ENCODE measurements around the gene EPHA10. TPM values are rescaled to one million over a fixed set of nuclear protein-coding genes. Genes with fewer than 3 reads are reported as not detected.
A peak's percentile ranks its signal among the peaks of the same experiment; 100 is the strongest.

Gene EPHA10
- total and polyA plus RNA-seq, 4 donors: under 0.01 to 0.09 (median 0.03) TPM; not detected in 1

GRCh38 chr1:37692834-37693175 is 72.1 kb downstream of the EPHA10 start:
- Histone ChIP-seq H3K4me3 (ENCODE audit: low read depth in 1 of 3, low read length in 3 of 3) (peak overlapping the region; percentile 56 to 89 (median 70)), H3K36me3 (ENCODE audit: control insufficient read depth in 4 of 4, insufficient read depth in 3 of 4, low read depth in 1 of 4, low read length in 3 of 4) (peaks cover 0 to 2% (median under 1%) of the 10 kb centered on the region in 4 donors), H3K9me3 (ENCODE audit: control insufficient read depth in 4 of 4, low read length in 3 of 4) (no peaks in the 10 kb centered on the region), H3K27ac (ENCODE audit: low read depth in 1 of 2, low read length in 2 of 2) (no peak overlapping the region), H3K9ac (ENCODE audit: low read depth in 1 of 2, low read length in 2 of 2) (no peak overlapping the region), H3K27me3 (ENCODE audit: control insufficient read depth in 4 of 4, insufficient read depth in 4 of 4, low read length in 3 of 4) (no peaks in the 10 kb centered on the region), H3K4me1 (ENCODE audit: control insufficient read depth in 4 of 4, insufficient read depth in 4 of 4, low read length in 3 of 4) (peaks cover 12 to 34% (median 27%) of the 10 kb centered on the region in 4 donors)
- WGBS: 2% methylated on average over 16 of the region's 16 CpGs
- no peak for TF ChIP-seq GABPA (IDR thresholded peaks at IDR 0.05 in 1 of 2, conservative IDR thresholded peaks at IDR 0.05 in 1 of 2)
- TF ChIP-seq ZBTB33 (IDR thresholded peaks at IDR 0.05): no peak
- no peak for TF ChIP-seq SP1 (IDR thresholded peaks at IDR 0.05)
- no peak for TF ChIP-seq HNF4A (conservative IDR thresholded peaks at IDR 0.05)
- TF ChIP-seq FOXA1 (IDR thresholded peaks at IDR 0.05): no peak
- no peak for TF ChIP-seq FOXA2 (IDR thresholded peaks at IDR 0.05)
- TF ChIP-seq HNF4G (IDR thresholded peaks at IDR 0.05): no peak
- no peak for TF ChIP-seq REST (IDR thresholded peaks at IDR 0.05)
- no peak for TF ChIP-seq RXRA (IDR thresholded peaks at IDR 0.05)
- no peak for DNase-seq (ENCODE audit: low spot score)

GRCh38 chr1:37692078-37692833 is 72.7 kb downstream of the EPHA10 start, which contains the start of gene CDCA8:
Gene CDCA8 (plus strand): TSS chr1:37692516. CDS start chr1:37692691, 175 bp downstream.
- Histone ChIP-seq H3K27ac (ENCODE audit: low read depth in 1 of 2, low read length in 2 of 2) (peak within 1 kb of the TSS; percentile 72 to 75), H3K36me3 (ENCODE audit: control insufficient read depth in 4 of 4, insufficient read depth in 3 of 4, low read depth in 1 of 4, low read length in 3 of 4) (peaks cover 0 to 5% (median under 1%) of the 10 kb centered on the region in 4 donors), H3K4me3 (ENCODE audit: low read depth in 1 of 3, low read length in 3 of 3) (peak within 1 kb of the TSS; percentile 59 to 93 (median 70)), H3K9ac (ENCODE audit: low read depth in 1 of 2, low read length in 2 of 2) (peak within 1 kb of the TSS; percentile 35 to 67), H3K4me1 (ENCODE audit: control insufficient read depth in 4 of 4, insufficient read depth in 4 of 4, low read length in 3 of 4) (peaks cover 12 to 34% (median 27%) of the 10 kb centered on the region in 4 donors), H3K9me3 (ENCODE audit: control insufficient read depth in 4 of 4, low read length in 3 of 4) (no peaks in the 10 kb centered on the region), H3K27me3 (ENCODE audit: control insufficient read depth in 4 of 4, insufficient read depth in 4 of 4, low read length in 3 of 4) (no peaks in the 10 kb centered on the region)
- DNase-seq (ENCODE audit: low spot score): peak; percentile 97
- under 1% methylated on average over 54 of the region's 54 CpGs for WGBS
- TF ChIP-seq SP1 (IDR thresholded peaks at IDR 0.05): peak; percentile 79
- no peak for TF ChIP-seq HNF4A (conservative IDR thresholded peaks at IDR 0.05)
- TF ChIP-seq HNF4G (IDR thresholded peaks at IDR 0.05): no peak
- no peak for TF ChIP-seq JUND (IDR thresholded peaks at IDR 0.05)
- TF ChIP-seq FOXA1 (IDR thresholded peaks at IDR 0.05): peak; percentile 29
- peak; percentile 37 to 90 for TF ChIP-seq GABPA (IDR thresholded peaks at IDR 0.05 in 1 of 2, conservative IDR thresholded peaks at IDR 0.05 in 1 of 2)
- TF ChIP-seq REST (IDR thresholded peaks at IDR 0.05): peak; percentile 89
- TF ChIP-seq TAF1 (conservative IDR thresholded peaks at IDR 0.05): peak; percentile 42
- TF ChIP-seq NR2F2 (IDR thresholded peaks at IDR 0.05): no peak
- no peak for TF ChIP-seq EGR1 (IDR thresholded peaks at IDR 0.05; ENCODE audit: low read depth in 2 of 2)
- TF ChIP-seq ATF3 (IDR thresholded peaks at IDR 0.05): no peak
- TF ChIP-seq ZBTB33 (IDR thresholded peaks at IDR 0.05): peak; percentile 67
- TF ChIP-seq MAX (IDR thresholded peaks at IDR 0.05): peak; percentile 65
- no peak for TF ChIP-seq FOXA2 (IDR thresholded peaks at IDR 0.05)
- peak; percentile 39 for TF ChIP-seq CTCF (IDR thresholded peaks at IDR 0.05; ENCODE audit: low read depth, low read length, missing input control)

Data from liver (tissue), 9 donors.